Measurements from ENCODE around the gene CACNA1A.

DNA sequence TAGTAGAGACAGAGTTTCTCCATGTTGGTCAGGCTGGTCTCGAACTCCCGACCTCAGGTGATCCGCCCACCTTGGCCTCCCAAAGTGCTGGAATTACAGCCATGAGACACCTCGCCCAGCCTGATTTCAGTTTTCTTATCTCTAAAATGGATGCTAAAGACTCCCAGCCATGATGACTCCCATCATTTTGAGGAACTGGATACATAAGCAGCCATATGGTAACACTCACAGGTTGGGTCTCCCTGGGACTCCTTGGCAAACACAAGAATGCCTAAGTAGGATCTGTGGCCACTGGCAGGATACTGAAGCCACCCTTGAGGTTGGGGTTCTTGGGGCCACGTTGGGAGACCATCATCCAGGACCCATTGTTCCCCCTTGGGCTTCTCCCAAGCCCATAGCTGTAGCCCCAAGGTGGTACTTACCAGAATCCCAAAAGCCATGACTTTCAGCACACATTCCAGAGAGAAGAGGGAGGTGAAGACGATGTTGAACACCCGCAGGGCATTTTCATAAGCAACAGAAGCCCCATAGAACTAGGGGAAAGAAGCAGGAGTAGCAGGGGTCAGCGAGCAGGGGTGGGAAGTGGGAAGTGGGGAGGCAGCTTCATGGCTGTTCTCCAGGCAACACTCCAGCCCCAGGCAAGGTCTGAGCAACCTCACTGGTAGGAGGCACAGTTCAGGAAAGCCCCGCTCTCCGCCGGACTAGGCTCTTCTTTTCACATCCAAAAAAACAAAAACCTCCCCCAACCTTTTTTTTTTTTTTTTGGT is 253.5 kb downstream of the CACNA1A start:
- TF ChIP-seq, protein P1, sequence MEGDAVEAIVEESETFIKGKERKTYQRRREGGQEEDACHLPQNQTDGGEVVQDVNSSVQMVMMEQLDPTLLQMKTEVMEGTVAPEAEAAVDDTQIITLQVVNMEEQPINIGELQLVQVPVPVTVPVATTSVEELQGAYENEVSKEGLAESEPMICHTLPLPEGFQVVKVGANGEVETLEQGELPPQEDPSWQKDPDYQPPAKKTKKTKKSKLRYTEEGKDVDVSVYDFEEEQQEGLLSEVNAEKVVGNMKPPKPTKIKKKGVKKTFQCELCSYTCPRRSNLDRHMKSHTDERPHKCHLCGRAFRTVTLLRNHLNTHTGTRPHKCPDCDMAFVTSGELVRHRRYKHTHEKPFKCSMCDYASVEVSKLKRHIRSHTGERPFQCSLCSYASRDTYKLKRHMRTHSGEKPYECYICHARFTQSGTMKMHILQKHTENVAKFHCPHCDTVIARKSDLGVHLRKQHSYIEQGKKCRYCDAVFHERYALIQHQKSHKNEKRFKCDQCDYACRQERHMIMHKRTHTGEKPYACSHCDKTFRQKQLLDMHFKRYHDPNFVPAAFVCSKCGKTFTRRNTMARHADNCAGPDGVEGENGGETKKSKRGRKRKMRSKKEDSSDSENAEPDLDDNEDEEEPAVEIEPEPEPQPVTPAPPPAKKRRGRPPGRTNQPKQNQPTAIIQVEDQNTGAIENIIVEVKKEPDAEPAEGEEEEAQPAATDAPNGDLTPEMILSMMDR (IDR thresholded peaks at IDR 0.05; ENCODE audit: poor library complexity), result no peak
- TF ChIP-seq EZH2 (IDR thresholded peaks at IDR 0.05; ENCODE audit: borderline replicate concordance), result no peak
- no peak for TF ChIP-seq EZH2phosphoT487 (IDR thresholded peaks at IDR 0.05; ENCODE audit: low read depth, severe bottlenecking, unreplicated experiment)
